CD4-positive, alpha-beta T cell (primary cell): Measurements from ENCODE around the gene TSPAN9. TPM values are rescaled to one million over a fixed set of nuclear protein-coding genes. Genes with fewer than 3 reads are reported as not detected.

Experiments used
- ATAC-seq: fragments of 200-7000 bp; cut with Tn5 transposase; one replicate; pipeline ENCODE4 v1.10.0; 2022; ENCODE audit warnings: mild to moderate bottlenecking; ENCODE audit not compliant: poor library complexity
- CTCF ChIA-PET: fragments of 350-600 bp; sonication (Branson Sonifier 250); formaldehyde crosslinking; loops from one replicate; lab custom pipeline; 2021; ENCODE audit warnings: antibody characterized with exemption, inconsistent platforms; lab: Charles Lee
- POLR2A ChIA-PET: fragments of 350-600 bp; sonication (Branson Sonifier 250); formaldehyde crosslinking; loops from one replicate; lab custom pipeline; 2021; ENCODE audit warnings: antibody characterized with exemption, inconsistent platforms; lab: Charles Lee
- DNase-seq, 14 experiments: peaks; one replicate each; pipeline ENCODE4 v3.0.0-alpha.2; 2013 to 2020; ENCODE audit warnings: mixed read lengths in 2 of 14
- H3K27ac ChIP-seq, 2 donors: one replicate each; pipeline versions ENCODE4 v1.5.1 to v1.7.0; 2013; ENCODE audit warnings: low read length in 2 of 2, low read depth in 1 of 2, mild to moderate bottlenecking in 1 of 2
- H3K27me3 ChIP-seq, 2 experiments: 1 replicate in 1 of 2; 2 replicates in 1 of 2; pipeline versions ENCODE4 v1.6.1 to v1.7.0; 2013; ENCODE audit warnings: low read length in 2 of 2, control low read depth in 1 of 2, mild to moderate bottlenecking in 1 of 2, moderate library complexity in 1 of 2; ENCODE audit not compliant: insufficient read depth in 2 of 2, control insufficient read depth in 1 of 2
- H3K36me3 ChIP-seq: one replicate; pipeline ENCODE4 v1.6.1; 2013; ENCODE audit warnings: low read length, control low read depth; ENCODE audit not compliant: insufficient read depth
- H3K4me1 ChIP-seq: one replicate; pipeline ENCODE4 v1.6.1; 2013; ENCODE audit warnings: low read length, control low read depth; ENCODE audit not compliant: insufficient read depth
- H3K4me3 ChIP-seq: one replicate; pipeline ENCODE4 v1.5.1; 2013; ENCODE audit warnings: mild to moderate bottlenecking, low read length, moderate library complexity
- H3K9me3 ChIP-seq, 2 experiments: 1 replicate in 1 of 2; 2 replicates in 1 of 2; pipeline versions ENCODE4 v1.6.1 to v1.7.0; 2013; ENCODE audit warnings: low read length in 2 of 2, mild to moderate bottlenecking in 2 of 2, control low read depth in 1 of 2, moderate library complexity in 1 of 2; ENCODE audit not compliant: control insufficient read depth in 1 of 2, insufficient read depth in 1 of 2
- H3K27ac Mint-ChIP-seq: one replicate; pipeline ENCODE4 v1.8.0; 2020; ENCODE audit warnings: mixed read lengths
- H3K27me3 Mint-ChIP-seq: one replicate; pipeline ENCODE4 v1.8.0; 2021; ENCODE audit warnings: mixed read lengths
- H3K36me3 Mint-ChIP-seq: one replicate; pipeline ENCODE4 v1.8.0; 2021; ENCODE audit warnings: low read depth, mixed read lengths
- H3K4me1 Mint-ChIP-seq: one replicate; pipeline ENCODE4 v1.8.0; 2021; ENCODE audit warnings: low read depth, mixed read lengths
- H3K4me3 Mint-ChIP-seq: one replicate; pipeline ENCODE4 v1.8.0; 2020; ENCODE audit warnings: mild to moderate bottlenecking, mixed read lengths
- H3K9me3 Mint-ChIP-seq: one replicate; pipeline ENCODE4 v1.8.0; 2020; ENCODE audit warnings: mixed read lengths
- intact Hi-C, 2 experiments: fragments of 100-400 bp; cut with DNase I in 1 of 2; cut with micrococcal nuclease in 1 of 2; formaldehyde crosslinking; loops; one replicate each; pipeline versions ENCODE4 v1.15.1 to v1.9.0; 2023 to 2025; cut with DNase I, micrococcal nuclease
- total RNA-seq, 174 experiments: library from RNA in 2 of 174; stranded (reverse) in 2 of 174; gene quantifications; one replicate each; pipeline ENCODE4 v1.2.3 and lab custom pipeline; 2021 to 2026
- TF ChIP-seq, protein P1 (sequence below): fragments of 200-600 bp; IDR thresholded peaks from one replicate; pipeline ENCODE4 v1.8.0; 2022; ENCODE audit warnings: antibody characterized with exemption, mild to moderate bottlenecking

The TSPAN9 gene
- total RNA-seq, 2 experiments from 2014 or later, result 0.82 to 1.3 TPM

GRCh38 chr12:3107071-3107583, 29.9 kb downstream of the TSPAN9 start:
- Mint-ChIP-seq H3K4me1 (peaks cover 15% of the 10 kb centered on the region), H3K36me3 (no peaks in the 10 kb centered on the region), H3K27ac (no peak overlapping the region), H3K9me3 (no peaks in the 10 kb centered on the region), H3K27me3 (peaks cover 9% of the 10 kb centered on the region), H3K4me3 (no peak overlapping the region)
- ChIA-PET POLR2A (no interaction called here), CTCF (no interaction called here)
- ATAC-seq (no peak), DNase-seq (no peak)
- Histone ChIP-seq H3K9me3 (no peaks in the 10 kb centered on the region), H3K4me1 (no peaks in the 10 kb centered on the region), H3K36me3 (no peaks in the 10 kb centered on the region), H3K4me3 (no peak overlapping the region), H3K27me3 (no peaks in the 10 kb centered on the region), H3K27ac (no peak overlapping the region)
- intact Hi-C loops, result no loop called here
- TF ChIP-seq, protein P1, sequence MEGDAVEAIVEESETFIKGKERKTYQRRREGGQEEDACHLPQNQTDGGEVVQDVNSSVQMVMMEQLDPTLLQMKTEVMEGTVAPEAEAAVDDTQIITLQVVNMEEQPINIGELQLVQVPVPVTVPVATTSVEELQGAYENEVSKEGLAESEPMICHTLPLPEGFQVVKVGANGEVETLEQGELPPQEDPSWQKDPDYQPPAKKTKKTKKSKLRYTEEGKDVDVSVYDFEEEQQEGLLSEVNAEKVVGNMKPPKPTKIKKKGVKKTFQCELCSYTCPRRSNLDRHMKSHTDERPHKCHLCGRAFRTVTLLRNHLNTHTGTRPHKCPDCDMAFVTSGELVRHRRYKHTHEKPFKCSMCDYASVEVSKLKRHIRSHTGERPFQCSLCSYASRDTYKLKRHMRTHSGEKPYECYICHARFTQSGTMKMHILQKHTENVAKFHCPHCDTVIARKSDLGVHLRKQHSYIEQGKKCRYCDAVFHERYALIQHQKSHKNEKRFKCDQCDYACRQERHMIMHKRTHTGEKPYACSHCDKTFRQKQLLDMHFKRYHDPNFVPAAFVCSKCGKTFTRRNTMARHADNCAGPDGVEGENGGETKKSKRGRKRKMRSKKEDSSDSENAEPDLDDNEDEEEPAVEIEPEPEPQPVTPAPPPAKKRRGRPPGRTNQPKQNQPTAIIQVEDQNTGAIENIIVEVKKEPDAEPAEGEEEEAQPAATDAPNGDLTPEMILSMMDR, result no peak

GRCh38 chr12:3107954-3108353, 30.8 kb downstream of the TSPAN9 start:
- no peaks in the 10 kb centered on the region for H3K4me1 ChIP-seq
- POLR2A ChIA-PET, result no interaction called here
- ATAC-seq (no peak), DNase-seq (no peak)
- no peak overlapping the region for H3K27ac Mint-ChIP-seq
- no peak overlapping the region for H3K4me3 Mint-ChIP-seq
- no peaks in the 10 kb centered on the region for H3K27me3 ChIP-seq
- H3K27ac ChIP-seq, result no peak overlapping the region
- intact Hi-C loops, result no loop called here
- H3K27me3 Mint-ChIP-seq, result peaks cover 9% of the 10 kb centered on the region
- TF ChIP-seq, protein P1, result no peak
- H3K4me1 Mint-ChIP-seq, result peaks cover 15% of the 10 kb centered on the region
- H3K36me3 Mint-ChIP-seq, result no peaks in the 10 kb centered on the region
- CTCF ChIA-PET, result no interaction called here
- no peaks in the 10 kb centered on the region for H3K9me3 ChIP-seq
- no peaks in the 10 kb centered on the region for H3K36me3 ChIP-seq
- no peak overlapping the region for H3K4me3 ChIP-seq
- H3K9me3 Mint-ChIP-seq, result no peaks in the 10 kb centered on the region

DNA sequence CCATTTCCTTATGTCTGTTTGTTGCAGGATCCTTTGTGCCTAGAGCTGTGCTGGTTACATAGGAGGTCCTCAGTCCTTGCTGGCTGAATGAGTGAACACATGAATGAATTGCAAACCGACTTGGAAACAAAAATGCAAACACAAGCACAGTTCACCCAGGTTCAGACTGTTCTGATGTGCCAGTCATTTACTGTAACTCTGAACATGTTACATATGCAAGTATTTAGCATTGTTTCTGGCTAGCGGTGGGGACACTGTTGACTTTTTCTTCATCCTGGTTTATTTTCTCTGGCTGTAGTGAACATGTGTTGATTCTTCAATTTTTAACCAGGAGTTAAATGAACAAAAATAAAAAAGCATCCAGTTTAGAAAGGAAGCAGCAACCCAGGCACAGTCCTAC, 33.4 kb downstream of the TSPAN9 start:
- intact Hi-C loops, result no loop called here
- Histone ChIP-seq H3K4me3 (no peak overlapping the region), H3K27ac (no peak overlapping the region), H3K36me3 (no peaks in the 10 kb centered on the region), H3K9me3 (no peaks in the 10 kb centered on the region), H3K4me1 (no peaks in the 10 kb centered on the region), H3K27me3 (no peaks in the 10 kb centered on the region)
- TF ChIP-seq, protein P1, result no peak
- ChIA-PET CTCF (no interaction called here), POLR2A (no interaction called here)
- Mint-ChIP-seq H3K36me3 (no peaks in the 10 kb centered on the region), H3K9me3 (no peaks in the 10 kb centered on the region), H3K4me1 (peaks cover 14% of the 10 kb centered on the region), H3K4me3 (no peak overlapping the region), H3K27ac (no peak overlapping the region), H3K27me3 (peaks cover 13% of the 10 kb centered on the region)
- ATAC-seq (no peak), DNase-seq (no peak)
